HepG2 (cell line): ENCODE measurements around the gene FBXW10. TPM values are rescaled to one million over a fixed set of nuclear protein-coding genes. Genes with fewer than 3 reads are reported as not detected.
"Not testable (repeated sequence)": the region's sequence is repeated elsewhere in the genome, so short reads cannot be mapped to it uniquely, and the experiment has no call there.

ENCODE experiments used
- CEBPG ChIP-seq: IDR thresholded peaks from 2 replicates; pipeline ENCODE4 v1.6.1; 2016
- ELF4 ChIP-seq: sonication (generic); formaldehyde crosslinking; IDR thresholded peaks from 2 replicates; pipeline ENCODE4 v1.5.0; 2020; ENCODE audit warnings: missing genetic modification reagents, mild to moderate bottlenecking, moderate library complexity, borderline replicate concordance
- HNRNPL ChIP-seq: fragments of 200-400 bp; formaldehyde crosslinking; IDR thresholded peaks from 2 replicates; pipeline ENCODE4 v1.6.1; 2017; ENCODE audit warnings: mild to moderate bottlenecking, low read depth, low read length
- IRF2 ChIP-seq: IDR thresholded peaks from 2 replicates; pipeline ENCODE4 v1.6.1; 2018; ENCODE audit warnings: missing genetic modification reagents, missing compliant biosample characterization
- MYC ChIP-seq: sonication (generic); formaldehyde crosslinking; IDR thresholded peaks from 2 replicates; pipeline ENCODE4 v1.9.0; 2021; ENCODE audit warnings: missing genetic modification reagents, borderline replicate concordance
- NR2F6 ChIP-seq, 2 experiments: IDR thresholded peaks; 2 replicates each; pipeline ENCODE4 v1.6.1; 2016; ENCODE audit warnings: antibody characterized with exemption in 1 of 2, mild to moderate bottlenecking in 1 of 2
- YEATS4 ChIP-seq: sonication (generic); formaldehyde crosslinking; IDR thresholded peaks from 2 replicates; pipeline ENCODE4 v1.4.0; 2020; ENCODE audit warnings: missing genetic modification reagents, borderline replicate concordance
- ZMYM3 ChIP-seq: sonication (generic); formaldehyde crosslinking; IDR thresholded peaks from 2 replicates; pipeline ENCODE4 v1.5.1; 2020; ENCODE audit warnings: mild to moderate bottlenecking, missing genetic modification reagents
- ZNF574 ChIP-seq: sonication (generic); formaldehyde crosslinking; IDR thresholded peaks from 2 replicates; pipeline ENCODE4 v1.4.0; 2020; ENCODE audit warnings: missing genetic modification reagents
- ZNF772 ChIP-seq: sonication (generic); formaldehyde crosslinking; IDR thresholded peaks from 2 replicates; pipeline ENCODE4 v1.5.0; 2020; ENCODE audit warnings: mild to moderate bottlenecking, missing genetic modification reagents
- polyA plus RNA-seq, 8 experiments: library from polyadenylated mRNA; depleted of rRNA in 3 of 8; stranded (reverse) in 7 of 8; unstranded in 1 of 8; fragments of >200 nt; fragmentation: Illumina TruSeq in 4 of 8; extraction: Trizol in 4 of 8; gene quantifications; 2 replicates each; pipeline versions ENCODE4 v1.2.1 to v1.2.3, GENCODE V29; 2011 to 2016; ENCODE audit warnings: low read depth in 4 of 8, missing spikeins in 1 of 8, mixed read lengths in 1 of 8; ENCODE audit not compliant: insufficient read depth in 1 of 8
- total RNA-seq, 5 experiments: library from RNA; depleted of rRNA; stranded (reverse); fragments of >200 nt; fragmentation: Illumina TruSeq; extraction: Trizol; gene quantifications; 2 replicates each; pipeline ENCODE4 v1.2.3, GENCODE V29; 2016; ENCODE audit warnings: low read depth in 1 of 5
- TF ChIP-seq, protein P1 (sequence below): sonication (generic); formaldehyde crosslinking; IDR thresholded peaks from 2 replicates; pipeline ENCODE4 v1.4.0; 2020; ENCODE audit warnings: missing genetic modification reagents
- TF ChIP-seq, protein P2 (sequence below): sonication (generic); formaldehyde crosslinking; IDR thresholded peaks from 2 replicates; pipeline ENCODE4 v1.4.0; 2020; ENCODE audit warnings: missing genetic modification reagents
- TF ChIP-seq, protein P3 (sequence below): IDR thresholded peaks from 2 replicates; pipeline ENCODE4 v1.4.0; 2020; ENCODE audit warnings: mild to moderate bottlenecking, missing genetic modification reagents
- TF ChIP-seq, protein P4 (sequence below): sonication (generic); formaldehyde crosslinking; IDR thresholded peaks from 2 replicates; pipeline ENCODE4 v1.8.1; 2022; ENCODE audit warnings: low read depth, mild to moderate bottlenecking, missing genetic modification reagents

Gene FBXW10
- total and polyA plus RNA-seq, 2 of the 13 experiments (the other 11 are each of a cell fraction or from before 2014, with no cell fraction given): 0.04 to 0.17 TPM

DNA sequence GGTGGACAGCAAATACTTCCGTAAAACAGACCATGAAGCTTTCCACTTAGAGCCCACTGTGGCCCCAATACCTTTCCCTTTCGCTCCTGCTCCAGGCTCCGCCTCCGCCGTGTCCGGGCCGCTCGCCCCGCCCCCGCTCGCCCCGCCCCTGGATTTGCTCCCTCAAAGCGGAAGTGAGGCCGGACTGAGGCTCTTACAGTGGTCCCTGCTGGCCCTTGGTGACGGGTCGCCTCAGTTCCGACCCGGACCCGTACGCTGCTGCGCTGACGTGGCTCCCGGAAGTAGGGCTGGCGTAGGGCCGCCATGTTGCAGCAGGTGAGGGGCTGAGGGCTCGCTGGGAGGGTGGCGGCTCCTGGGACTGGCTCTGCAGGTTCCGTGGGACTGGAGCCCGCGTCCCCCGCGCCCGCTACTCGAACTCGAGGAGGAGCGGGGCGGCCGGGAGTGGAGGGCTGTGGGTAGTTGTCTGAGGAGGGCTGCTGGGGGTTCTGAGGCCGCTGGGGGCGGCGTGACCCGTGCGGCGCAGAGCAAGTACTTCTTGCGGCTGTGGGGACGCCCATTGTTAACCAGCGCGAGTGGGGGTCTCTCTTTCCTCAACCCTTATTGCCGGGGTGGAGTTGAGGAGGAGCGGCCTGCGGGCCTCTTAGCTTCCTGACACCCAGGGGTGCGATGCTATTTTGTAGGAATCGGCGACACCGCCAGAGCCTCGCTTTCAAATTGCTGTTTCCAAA, 37.3 kb downstream of the FBXW10 start, which contains the start of gene TVP23B (continued):
- peak; percentile 90 for TF ChIP-seq ZNF574 (CRISPR knock-in tag)
- TF ChIP-seq, protein P1, sequence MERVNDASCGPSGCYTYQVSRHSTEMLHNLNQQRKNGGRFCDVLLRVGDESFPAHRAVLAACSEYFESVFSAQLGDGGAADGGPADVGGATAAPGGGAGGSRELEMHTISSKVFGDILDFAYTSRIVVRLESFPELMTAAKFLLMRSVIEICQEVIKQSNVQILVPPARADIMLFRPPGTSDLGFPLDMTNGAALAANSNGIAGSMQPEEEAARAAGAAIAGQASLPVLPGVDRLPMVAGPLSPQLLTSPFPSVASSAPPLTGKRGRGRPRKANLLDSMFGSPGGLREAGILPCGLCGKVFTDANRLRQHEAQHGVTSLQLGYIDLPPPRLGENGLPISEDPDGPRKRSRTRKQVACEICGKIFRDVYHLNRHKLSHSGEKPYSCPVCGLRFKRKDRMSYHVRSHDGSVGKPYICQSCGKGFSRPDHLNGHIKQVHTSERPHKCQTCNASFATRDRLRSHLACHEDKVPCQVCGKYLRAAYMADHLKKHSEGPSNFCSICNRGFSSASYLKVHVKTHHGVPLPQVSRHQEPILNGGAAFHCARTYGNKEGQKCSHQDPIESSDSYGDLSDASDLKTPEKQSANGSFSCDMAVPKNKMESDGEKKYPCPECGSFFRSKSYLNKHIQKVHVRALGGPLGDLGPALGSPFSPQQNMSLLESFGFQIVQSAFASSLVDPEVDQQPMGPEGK: peak; percentile 46; the same call in 1 of the 2 replicates
- TF ChIP-seq ZMYM3 (CRISPR knock-in tag): 0 out of 2 replicates have a peak, but pooled peaks have one; percentile 28
- TF ChIP-seq, protein P2, sequence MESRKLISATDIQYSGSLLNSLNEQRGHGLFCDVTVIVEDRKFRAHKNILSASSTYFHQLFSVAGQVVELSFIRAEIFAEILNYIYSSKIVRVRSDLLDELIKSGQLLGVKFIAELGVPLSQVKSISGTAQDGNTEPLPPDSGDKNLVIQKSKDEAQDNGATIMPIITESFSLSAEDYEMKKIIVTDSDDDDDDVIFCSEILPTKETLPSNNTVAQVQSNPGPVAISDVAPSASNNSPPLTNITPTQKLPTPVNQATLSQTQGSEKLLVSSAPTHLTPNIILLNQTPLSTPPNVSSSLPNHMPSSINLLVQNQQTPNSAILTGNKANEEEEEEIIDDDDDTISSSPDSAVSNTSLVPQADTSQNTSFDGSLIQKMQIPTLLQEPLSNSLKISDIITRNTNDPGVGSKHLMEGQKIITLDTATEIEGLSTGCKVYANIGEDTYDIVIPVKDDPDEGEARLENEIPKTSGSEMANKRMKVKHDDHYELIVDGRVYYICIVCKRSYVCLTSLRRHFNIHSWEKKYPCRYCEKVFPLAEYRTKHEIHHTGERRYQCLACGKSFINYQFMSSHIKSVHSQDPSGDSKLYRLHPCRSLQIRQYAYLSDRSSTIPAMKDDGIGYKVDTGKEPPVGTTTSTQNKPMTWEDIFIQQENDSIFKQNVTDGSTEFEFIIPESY (CRISPR knock-in tag): 0 out of 2 replicates have a peak, but pooled peaks have one; percentile 14
- TF ChIP-seq, protein P3, sequence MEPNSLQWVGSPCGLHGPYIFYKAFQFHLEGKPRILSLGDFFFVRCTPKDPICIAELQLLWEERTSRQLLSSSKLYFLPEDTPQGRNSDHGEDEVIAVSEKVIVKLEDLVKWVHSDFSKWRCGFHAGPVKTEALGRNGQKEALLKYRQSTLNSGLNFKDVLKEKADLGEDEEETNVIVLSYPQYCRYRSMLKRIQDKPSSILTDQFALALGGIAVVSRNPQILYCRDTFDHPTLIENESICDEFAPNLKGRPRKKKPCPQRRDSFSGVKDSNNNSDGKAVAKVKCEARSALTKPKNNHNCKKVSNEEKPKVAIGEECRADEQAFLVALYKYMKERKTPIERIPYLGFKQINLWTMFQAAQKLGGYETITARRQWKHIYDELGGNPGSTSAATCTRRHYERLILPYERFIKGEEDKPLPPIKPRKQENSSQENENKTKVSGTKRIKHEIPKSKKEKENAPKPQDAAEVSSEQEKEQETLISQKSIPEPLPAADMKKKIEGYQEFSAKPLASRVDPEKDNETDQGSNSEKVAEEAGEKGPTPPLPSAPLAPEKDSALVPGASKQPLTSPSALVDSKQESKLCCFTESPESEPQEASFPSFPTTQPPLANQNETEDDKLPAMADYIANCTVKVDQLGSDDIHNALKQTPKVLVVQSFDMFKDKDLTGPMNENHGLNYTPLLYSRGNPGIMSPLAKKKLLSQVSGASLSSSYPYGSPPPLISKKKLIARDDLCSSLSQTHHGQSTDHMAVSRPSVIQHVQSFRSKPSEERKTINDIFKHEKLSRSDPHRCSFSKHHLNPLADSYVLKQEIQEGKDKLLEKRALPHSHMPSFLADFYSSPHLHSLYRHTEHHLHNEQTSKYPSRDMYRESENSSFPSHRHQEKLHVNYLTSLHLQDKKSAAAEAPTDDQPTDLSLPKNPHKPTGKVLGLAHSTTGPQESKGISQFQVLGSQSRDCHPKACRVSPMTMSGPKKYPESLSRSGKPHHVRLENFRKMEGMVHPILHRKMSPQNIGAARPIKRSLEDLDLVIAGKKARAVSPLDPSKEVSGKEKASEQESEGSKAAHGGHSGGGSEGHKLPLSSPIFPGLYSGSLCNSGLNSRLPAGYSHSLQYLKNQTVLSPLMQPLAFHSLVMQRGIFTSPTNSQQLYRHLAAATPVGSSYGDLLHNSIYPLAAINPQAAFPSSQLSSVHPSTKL: 0 out of 2 replicates have a peak, but pooled peaks have one; percentile 20
- TF ChIP-seq CEBPG (CRISPR knock-in tag): peak; percentile 34; the same call in 1 of the 2 replicates
- TF ChIP-seq IRF2 (CRISPR knock-in tag): peak; percentile 91
- TF ChIP-seq MYC: peak; percentile 77
- TF ChIP-seq ZNF772 (CRISPR knock-in tag): peak; percentile 42; the same call in 1 of the 2 replicates
- 0 out of 2 replicates have a peak, but pooled peaks have one; percentile 23 for TF ChIP-seq ELF4
- not testable (repeated sequence) for TF ChIP-seq NR2F6 (IDR thresholded peaks at IDR 0.05)
- peak; percentile 61; the same call in 1 of the 2 replicates for TF ChIP-seq NR2F6 (CRISPR knock-in tag; IDR thresholded peaks at IDR 0.05)
- TF ChIP-seq YEATS4 (CRISPR knock-in tag): peak; percentile 85
- 0 out of 2 replicates have a peak, but pooled peaks have one; percentile 29 for TF ChIP-seq HNRNPL
- TF ChIP-seq, protein P4, sequence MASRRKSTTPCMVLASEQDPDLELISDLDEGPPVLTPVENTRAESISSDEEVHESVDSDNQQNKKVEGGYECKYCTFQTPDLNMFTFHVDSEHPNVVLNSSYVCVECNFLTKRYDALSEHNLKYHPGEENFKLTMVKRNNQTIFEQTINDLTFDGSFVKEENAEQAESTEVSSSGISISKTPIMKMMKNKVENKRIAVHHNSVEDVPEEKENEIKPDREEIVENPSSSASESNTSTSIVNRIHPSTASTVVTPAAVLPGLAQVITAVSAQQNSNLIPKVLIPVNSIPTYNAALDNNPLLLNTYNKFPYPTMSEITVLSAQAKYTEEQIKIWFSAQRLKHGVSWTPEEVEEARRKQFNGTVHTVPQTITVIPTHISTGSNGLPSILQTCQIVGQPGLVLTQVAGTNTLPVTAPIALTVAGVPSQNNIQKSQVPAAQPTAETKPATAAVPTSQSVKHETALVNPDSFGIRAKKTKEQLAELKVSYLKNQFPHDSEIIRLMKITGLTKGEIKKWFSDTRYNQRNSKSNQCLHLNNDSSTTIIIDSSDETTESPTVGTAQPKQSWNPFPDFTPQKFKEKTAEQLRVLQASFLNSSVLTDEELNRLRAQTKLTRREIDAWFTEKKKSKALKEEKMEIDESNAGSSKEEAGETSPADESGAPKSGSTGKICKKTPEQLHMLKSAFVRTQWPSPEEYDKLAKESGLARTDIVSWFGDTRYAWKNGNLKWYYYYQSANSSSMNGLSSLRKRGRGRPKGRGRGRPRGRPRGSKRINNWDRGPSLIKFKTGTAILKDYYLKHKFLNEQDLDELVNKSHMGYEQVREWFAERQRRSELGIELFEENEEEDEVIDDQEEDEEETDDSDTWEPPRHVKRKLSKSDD: peak; percentile 82; the same call in 1 of the 2 replicates
